ENCODE measurements around the gene ZMAT2. TPM values are rescaled to one million over a fixed set of nuclear protein-coding genes. Genes with fewer than 3 reads are reported as not detected.

ZMAT2 gene
- total and polyA plus RNA-seq, 11 donors = 25.0 to 72.9 (median 35.6) TPM

DNA sequence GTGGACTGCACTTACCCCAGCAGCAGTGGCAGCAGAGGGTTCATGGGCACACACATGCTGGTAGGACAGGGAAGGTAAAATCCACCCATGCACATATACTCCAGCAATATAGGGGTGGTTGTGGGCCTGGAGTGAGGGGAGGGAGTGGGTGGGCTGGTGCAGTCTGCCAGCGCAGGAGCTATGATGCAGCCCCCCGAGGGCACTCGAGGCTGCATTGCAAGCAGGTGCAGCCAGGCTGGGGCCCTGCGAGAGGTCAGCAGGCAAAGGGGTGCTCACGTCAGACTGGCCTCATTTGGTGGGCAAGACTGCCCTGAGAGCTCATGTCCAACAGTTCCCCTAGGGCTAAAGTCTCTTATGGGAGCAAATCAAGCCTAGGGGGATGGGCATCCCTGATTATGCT, 53.3 kb downstream of the ZMAT2 start:
- DNase-seq (no peak), ATAC-seq (no peak)
- TF ChIP-seq POLR2A (IDR thresholded peaks at IDR 0.05) = no peak
- no peak for TF ChIP-seq CTCF (IDR thresholded peaks at IDR 0.05)
- no peaks in the 10 kb centered on the region for H3K4me1 ChIP-seq
- H3K9me3 ChIP-seq = peaks cover 0 to 96% (median 66%) of the 10 kb centered on the region in 12 donors
- no peak overlapping the region for H3K27ac ChIP-seq
- 72 to 76% (median 74%) methylated on average over 2 to 5 of the region's 5 CpGs for WGBS, 4 donors
- H3K27me3 ChIP-seq = no peaks in the 10 kb centered on the region
- H3K36me3 ChIP-seq = no peaks in the 10 kb centered on the region
- no peak overlapping the region for H3K4me3 ChIP-seq
- intact Hi-C loops (cut with DNase I) = no loop called here

Other genes with a start within 250 kb of the ZMAT2 start
- gene EIF4EBP3, start 152.8 kb upstream of the ZMAT2 start, total RNA-seq = 10 to 100 TPM in 6 of 9 donors, 1 to 10 TPM in 3; 4.7 to 34.9 (median 14.6) TPM
- 10 to 100 TPM in 1 of 2 donors, 1 to 10 TPM in 1; 8.5 to 33.3 TPM for gene EIF4EBP3, start 152.8 kb upstream of the ZMAT2 start, polyA plus RNA-seq
- gene SRA1, start 143.0 kb upstream of the ZMAT2 start, total RNA-seq = 10 to 100 TPM; 22.4 to 38.1 (median 28.1) TPM
- 10 to 100 TPM; 32.1 to 36.5 TPM for gene SRA1, start 143.0 kb upstream of the ZMAT2 start, polyA plus RNA-seq
- 10 to 100 TPM in 5 of 9 donors, 1 to 10 TPM in 4; 3.6 to 23.1 (median 11.4) TPM for gene APBB3, start 135.8 kb upstream of the ZMAT2 start, total RNA-seq
- gene APBB3, start 135.8 kb upstream of the ZMAT2 start, polyA plus RNA-seq = 10 to 100 TPM in 1 of 2 donors, 1 to 10 TPM in 1; 4.9 to 14.7 TPM
- 10 to 100 TPM; 55.5 to 92.1 (median 75.9) TPM for gene SLC35A4, start 135.6 kb upstream of the ZMAT2 start, total RNA-seq
- gene SLC35A4, start 135.6 kb upstream of the ZMAT2 start, polyA plus RNA-seq = 100 to 1,000 TPM in 1 of 2 donors, 10 to 100 TPM in 1; 39.2 to 118 TPM
- gene CD14, start 67.3 kb upstream of the ZMAT2 start, total RNA-seq = 100 to 1,000 TPM in 2 of 9 donors, 10 to 100 TPM in 7; 16.6 to 220 (median 26.7) TPM
- gene CD14, start 67.3 kb upstream of the ZMAT2 start, polyA plus RNA-seq = 10 to 100 TPM in 1 of 2 donors, 1 to 10 TPM in 1; 9.9 to 20.3 TPM
- gene TMCO6, start 61.0 kb upstream of the ZMAT2 start, total RNA-seq = 10 to 100 TPM in 1 of 9 donors, 1 to 10 TPM in 8; 2.2 to 11.7 (median 3.3) TPM
- 1 to 10 TPM; 3.9 to 8.7 TPM for gene TMCO6, start 61.0 kb upstream of the ZMAT2 start, polyA plus RNA-seq
- gene NDUFA2, start 52.8 kb upstream of the ZMAT2 start, total RNA-seq = 100 to 1,000 TPM in 8 of 9 donors, 10 to 100 TPM in 1; 84.0 to 156 (median 115) TPM
- 100 to 1,000 TPM; 205 to 550 TPM for gene NDUFA2, start 52.8 kb upstream of the ZMAT2 start, polyA plus RNA-seq
- 100 to 1,000 TPM in 2 of 9 donors, 10 to 100 TPM in 7; 60.9 to 147 (median 79.0) TPM for gene IK, start 52.6 kb upstream of the ZMAT2 start, total RNA-seq
- gene IK, start 52.6 kb upstream of the ZMAT2 start, polyA plus RNA-seq = 10 to 100 TPM; 54.4 to 97.6 TPM
- gene WDR55, start 35.5 kb upstream of the ZMAT2 start, total RNA-seq = 10 to 100 TPM in 8 of 9 donors, 1 to 10 TPM in 1; 9.6 to 17.5 (median 12.2) TPM
- gene WDR55, start 35.5 kb upstream of the ZMAT2 start, polyA plus RNA-seq = 10 to 100 TPM; 11.0 to 19.3 TPM
- under 1 TPM in 7 of 9 donors, not detected in 2; 0.16 to 0.75 (median 0.51) TPM for gene DND1, start 26.9 kb upstream of the ZMAT2 start, total RNA-seq
- under 1 TPM; 0.53 to 0.95 TPM for gene DND1, start 26.9 kb upstream of the ZMAT2 start, polyA plus RNA-seq
- gene HARS1, start 9.1 kb upstream of the ZMAT2 start, total RNA-seq = 10 to 100 TPM; 31.3 to 43.9 (median 36.0) TPM
- gene HARS1, start 9.1 kb upstream of the ZMAT2 start, polyA plus RNA-seq = 10 to 100 TPM; 45.3 to 58.6 TPM
- 10 to 100 TPM; 20.0 to 31.7 (median 24.6) TPM for gene HARS2, start 9.0 kb upstream of the ZMAT2 start, total RNA-seq
- 10 to 100 TPM; 17.4 to 31.3 TPM for gene HARS2, start 9.0 kb upstream of the ZMAT2 start, polyA plus RNA-seq
- gene PCDHA1, start 85.7 kb downstream of the ZMAT2 start, total RNA-seq = under 1 TPM in 1 of 9 donors, not detected in 8; 0.08 TPM
- not detected for gene PCDHA1, start 85.7 kb downstream of the ZMAT2 start, polyA plus RNA-seq
- under 1 TPM in 1 of 9 donors, not detected in 8; 0.07 TPM for gene PCDHA2, start 94.4 kb downstream of the ZMAT2 start, total RNA-seq
- under 1 TPM in 1 of 2 donors, not detected in 1; 0.01 TPM for gene PCDHA2, start 94.4 kb downstream of the ZMAT2 start, polyA plus RNA-seq
- under 1 TPM in 8 of 9 donors, not detected in 1; 0.07 to 0.39 (median 0.22) TPM for gene PCDHA3, start 100.6 kb downstream of the ZMAT2 start, total RNA-seq
- under 1 TPM in 1 of 2 donors, not detected in 1; 0.01 TPM for gene PCDHA3, start 100.6 kb downstream of the ZMAT2 start, polyA plus RNA-seq
- under 1 TPM in 6 of 9 donors, not detected in 3; 0.02 to 0.21 (median 0.13) TPM for gene PCDHA4, start 106.6 kb downstream of the ZMAT2 start, total RNA-seq
- gene PCDHA4, start 106.6 kb downstream of the ZMAT2 start, polyA plus RNA-seq = under 1 TPM in 1 of 2 donors, not detected in 1; 0.03 TPM
- gene PCDHA5, start 121.2 kb downstream of the ZMAT2 start, total RNA-seq = under 1 TPM in 4 of 9 donors, not detected in 5; 0.07 to 0.20 (median 0.08) TPM
- gene PCDHA5, start 121.2 kb downstream of the ZMAT2 start, polyA plus RNA-seq = under 1 TPM in 1 of 2 donors, not detected in 1; 0.04 TPM
- under 1 TPM in 6 of 9 donors, not detected in 3; 0.10 to 0.36 (median 0.29) TPM for gene PCDHA6, start 127.5 kb downstream of the ZMAT2 start, total RNA-seq
- gene PCDHA6, start 127.5 kb downstream of the ZMAT2 start, polyA plus RNA-seq = not detected
- under 1 TPM in 4 of 9 donors, not detected in 5; 0.11 to 0.27 (median 0.20) TPM for gene PCDHA7, start 133.8 kb downstream of the ZMAT2 start, total RNA-seq
- gene PCDHA7, start 133.8 kb downstream of the ZMAT2 start, polyA plus RNA-seq = under 1 TPM in 1 of 2 donors, not detected in 1; 0.03 TPM
- under 1 TPM in 4 of 9 donors, not detected in 5; 0.08 to 0.32 (median 0.12) TPM for gene PCDHA8, start 140.7 kb downstream of the ZMAT2 start, total RNA-seq
- not detected for gene PCDHA8, start 140.7 kb downstream of the ZMAT2 start, polyA plus RNA-seq
- under 1 TPM in 3 of 9 donors, not detected in 6; 0.07 to 0.15 (median 0.08) TPM for gene PCDHA9, start 147.9 kb downstream of the ZMAT2 start, total RNA-seq
- gene PCDHA9, start 147.9 kb downstream of the ZMAT2 start, polyA plus RNA-seq = not detected
- under 1 TPM in 7 of 9 donors, not detected in 2; 0.04 to 0.41 (median 0.19) TPM for gene PCDHA10, start 155.4 kb downstream of the ZMAT2 start, total RNA-seq
- gene PCDHA10, start 155.4 kb downstream of the ZMAT2 start, polyA plus RNA-seq = under 1 TPM; under 0.01 to 0.01 TPM
- gene PCDHA11, start 168.5 kb downstream of the ZMAT2 start, total RNA-seq = under 1 TPM in 2 of 9 donors, not detected in 7; 0.08 to 0.13 TPM
- not detected for gene PCDHA11, start 168.5 kb downstream of the ZMAT2 start, polyA plus RNA-seq
- under 1 TPM in 4 of 9 donors, not detected in 5; 0.08 to 0.97 (median 0.09) TPM for gene PCDHA12, start 174.9 kb downstream of the ZMAT2 start, total RNA-seq
- gene PCDHA12, start 174.9 kb downstream of the ZMAT2 start, polyA plus RNA-seq = not detected
- gene PCDHA13, start 181.7 kb downstream of the ZMAT2 start, total RNA-seq = under 1 TPM in 2 of 9 donors, not detected in 7; 0.12 to 0.38 TPM
- gene PCDHA13, start 181.7 kb downstream of the ZMAT2 start, polyA plus RNA-seq = under 1 TPM in 1 of 2 donors, not detected in 1; 0.01 TPM
- under 1 TPM in 6 of 9 donors, not detected in 3; 0.08 to 0.88 (median 0.14) TPM for gene PCDHAC1, start 225.9 kb downstream of the ZMAT2 start, total RNA-seq
- not detected for gene PCDHAC1, start 225.9 kb downstream of the ZMAT2 start, polyA plus RNA-seq

Data from heart left ventricle (tissue), 16 donors.